Eye (tissue), 1 donor: ENCODE data around the gene TRIO.
"Not testable (repeated sequence)": the region's sequence is repeated elsewhere in the genome, so short reads cannot be mapped to it uniquely, and the experiment has no call there.

Source experiments
- DNase-seq: peaks from one replicate; pipeline ENCODE4 v3.0.0-alpha.2; 2015

Gene TRIO

GRCh38 chr5:14142827-14143545, at the start of gene TRIO:
TRIO (plus strand) TSS chr5:14143342; CDS start chr5:14143726, 384 bp downstream.
- DNase-seq, result peak; percentile 98

DNA sequence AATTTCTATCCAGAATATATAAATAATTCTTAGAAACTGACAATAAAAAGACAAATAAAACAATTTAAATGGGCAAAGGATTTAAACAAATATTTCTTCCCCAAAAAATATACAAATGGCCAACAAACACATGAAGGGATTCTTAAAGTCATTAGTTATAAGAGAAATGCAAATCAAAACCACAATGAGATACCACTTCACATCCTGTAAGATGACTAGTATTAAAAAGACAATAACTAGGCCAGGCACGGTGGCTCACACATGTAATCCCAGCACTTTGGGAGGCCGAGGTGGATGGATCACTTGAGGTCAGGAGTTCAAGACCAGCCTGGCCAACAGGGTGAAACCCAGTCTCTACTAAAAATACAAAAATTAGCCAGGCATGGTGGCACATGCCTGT, 45.8 kb upstream of the TRIO start:
- DNase-seq, result not testable (repeated sequence)

DNA sequence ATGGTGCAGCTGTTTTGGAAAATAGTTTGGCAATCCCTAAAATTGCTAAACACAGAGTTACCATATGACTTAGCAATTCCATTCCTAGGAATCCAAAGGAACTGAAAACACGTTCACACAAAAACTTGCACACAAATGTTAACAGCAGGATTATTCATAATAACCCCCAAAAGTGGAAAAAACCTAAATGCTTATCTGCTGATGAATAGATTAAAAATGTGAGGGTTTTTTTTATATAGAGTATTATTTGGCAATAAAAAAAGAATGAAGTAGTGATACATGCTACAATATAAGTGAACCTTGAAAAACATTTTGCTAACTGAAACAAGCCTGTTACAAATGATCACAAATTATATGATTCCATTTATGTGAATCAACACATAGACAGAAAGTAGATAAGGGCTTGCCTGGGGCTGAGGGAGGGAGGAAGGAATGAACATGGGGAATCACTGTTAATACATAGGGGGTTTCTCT, 45.1 kb upstream of the TRIO start:
- DNase-seq, result no peak

- no peak for DNase-seq
Observed at GRCh38 chr5:14100281-14100680, 42.9 kb upstream of the TRIO start.

DNA sequence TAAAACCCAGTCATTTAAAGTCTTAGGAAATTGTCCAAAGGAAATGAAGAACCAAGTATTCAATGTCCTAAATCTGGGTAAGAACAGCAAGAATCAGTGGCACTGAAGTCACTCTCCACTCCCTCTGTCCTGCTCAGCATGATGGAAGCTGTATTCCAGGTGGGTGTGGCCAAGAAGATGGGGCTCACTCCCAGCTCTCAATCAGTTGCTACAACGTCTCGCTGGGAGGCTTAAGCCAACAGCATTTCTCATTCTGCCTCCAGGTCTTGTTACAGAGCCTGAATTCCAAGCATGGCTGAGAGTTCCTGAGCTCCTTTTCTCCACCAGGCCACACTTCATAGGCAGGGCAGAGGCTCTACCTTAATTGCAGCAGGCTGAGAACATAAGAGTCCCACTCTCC, 41.2 kb upstream of the TRIO start:
- DNase-seq, result no peak

DNA sequence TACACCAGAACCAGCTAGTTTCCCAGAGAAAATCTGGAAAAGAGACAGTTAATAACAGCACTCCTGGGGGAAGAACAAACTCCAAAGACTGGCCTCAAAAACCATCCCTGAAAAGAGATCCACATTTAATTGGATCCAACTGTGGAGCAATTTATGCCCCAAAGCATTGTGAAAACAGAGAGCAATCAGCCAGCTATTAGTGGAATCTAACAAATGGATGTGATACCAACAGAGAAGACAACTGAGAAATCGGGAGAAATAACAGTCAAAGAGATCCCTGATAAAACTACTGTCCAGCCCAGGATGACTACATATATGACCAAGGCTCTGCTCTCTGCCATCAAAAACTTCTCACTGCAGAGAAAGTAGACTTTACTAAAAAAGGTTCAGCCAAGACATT, 40.5 kb upstream of the TRIO start:
- no peak for DNase-seq

- no peak for DNase-seq
Observed at GRCh38 chr5:14105718-14106410, 37.3 kb upstream of the TRIO start.

- DNase-seq, result no peak
Observed at GRCh38 chr5:14107536-14107935, 35.6 kb upstream of the TRIO start.

GRCh38 chr5:14108170-14108996, 34.8 kb upstream of the TRIO start:
- DNase-seq, result peak; percentile 67

DNA sequence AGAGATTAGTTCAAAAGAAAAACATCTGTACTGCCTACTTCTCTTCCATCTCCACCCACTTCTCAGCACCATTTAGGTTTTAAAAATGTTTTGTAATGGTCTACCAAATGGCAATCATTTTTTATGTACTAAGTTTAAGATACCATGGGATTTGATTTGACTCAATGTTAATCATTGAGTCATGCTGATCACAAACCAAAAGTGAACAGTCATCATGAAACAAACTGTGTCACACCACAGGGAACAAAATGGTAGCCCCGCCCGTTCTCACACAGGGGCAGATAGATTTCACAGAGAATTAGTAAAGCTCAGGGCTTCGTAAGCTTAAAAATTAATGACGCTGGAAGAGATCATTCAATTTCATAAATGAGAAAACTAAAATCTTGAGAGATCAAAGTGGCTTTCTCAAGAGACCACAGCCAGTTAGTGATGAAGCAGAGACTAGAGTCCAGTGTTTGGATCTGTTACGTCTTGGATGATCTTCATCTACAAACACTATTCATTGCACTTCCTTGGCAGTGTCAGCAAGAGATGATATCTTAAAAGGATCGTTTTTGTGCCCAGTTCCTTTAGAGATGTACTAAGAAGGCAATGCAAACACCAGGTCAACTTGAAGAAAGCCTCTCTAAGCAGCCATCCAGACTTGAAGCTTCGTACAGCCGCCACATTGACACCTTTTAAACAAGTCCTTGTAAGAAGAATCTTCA, 33.9 kb upstream of the TRIO start:
- DNase-seq, result no peak

DNA sequence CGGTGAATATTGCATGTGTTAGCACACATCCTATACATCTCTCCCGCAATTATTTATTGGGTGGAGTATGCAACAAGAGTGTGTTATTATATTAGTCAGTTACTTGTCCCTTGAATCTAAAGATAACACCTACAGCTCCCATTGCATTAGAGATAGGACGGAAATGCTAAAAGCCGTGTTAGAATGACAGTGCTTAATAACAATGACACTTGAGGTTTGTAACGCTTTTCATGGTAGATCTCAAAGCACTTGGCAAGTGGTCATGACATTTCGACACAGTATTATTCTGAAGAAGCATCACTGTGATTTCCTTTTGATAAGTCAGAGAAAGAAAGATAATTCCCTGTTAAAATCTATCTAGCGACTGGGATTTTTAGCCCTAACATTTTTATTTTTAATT, 33.4 kb upstream of the TRIO start:
- DNase-seq, result no peak

- no peak for DNase-seq
Observed at GRCh38 chr5:14110196-14110595, 32.9 kb upstream of the TRIO start.

- DNase-seq, result no peak
Observed at GRCh38 chr5:14110680-14111079, 32.5 kb upstream of the TRIO start.

- DNase-seq, result no peak
Observed at GRCh38 chr5:14112998-14113652, 30.0 kb upstream of the TRIO start.

GRCh38 chr5:14114615-14115251, 28.4 kb upstream of the TRIO start:
- no peak for DNase-seq

DNA sequence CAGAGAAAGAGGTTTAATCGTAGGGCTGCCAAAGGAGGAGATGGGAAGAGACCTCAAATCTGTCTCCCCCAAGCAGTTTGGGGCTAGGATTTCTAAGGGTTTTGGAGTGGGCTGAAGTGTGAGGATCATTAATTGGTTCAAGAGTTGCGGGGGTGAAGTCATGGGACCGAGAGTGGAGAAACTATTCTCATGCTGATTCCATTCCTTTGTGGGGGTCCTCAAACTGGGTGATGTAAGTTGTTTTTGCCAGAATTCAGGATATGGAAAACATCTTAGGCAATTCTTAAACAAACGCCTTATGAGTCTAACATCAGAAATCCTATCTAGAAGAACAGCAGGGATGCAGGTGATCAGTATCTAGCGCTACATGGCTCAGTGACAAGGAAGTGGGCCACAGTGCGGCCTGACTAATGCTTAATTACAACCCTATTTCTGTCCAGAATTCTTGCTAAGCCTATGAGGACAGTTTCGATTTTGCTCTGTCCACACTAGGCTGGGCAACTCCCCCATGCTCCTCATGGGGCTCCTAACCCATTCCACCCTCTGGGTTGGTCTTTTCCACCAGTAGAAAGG, 27.7 kb upstream of the TRIO start:
- DNase-seq, result no peak

- DNase-seq, result peak; percentile 73
Observed at GRCh38 chr5:14118551-14119320, 24.4 kb upstream of the TRIO start.

- DNase-seq, result no peak
Observed at GRCh38 chr5:14120176-14120575, 23.0 kb upstream of the TRIO start.

DNA sequence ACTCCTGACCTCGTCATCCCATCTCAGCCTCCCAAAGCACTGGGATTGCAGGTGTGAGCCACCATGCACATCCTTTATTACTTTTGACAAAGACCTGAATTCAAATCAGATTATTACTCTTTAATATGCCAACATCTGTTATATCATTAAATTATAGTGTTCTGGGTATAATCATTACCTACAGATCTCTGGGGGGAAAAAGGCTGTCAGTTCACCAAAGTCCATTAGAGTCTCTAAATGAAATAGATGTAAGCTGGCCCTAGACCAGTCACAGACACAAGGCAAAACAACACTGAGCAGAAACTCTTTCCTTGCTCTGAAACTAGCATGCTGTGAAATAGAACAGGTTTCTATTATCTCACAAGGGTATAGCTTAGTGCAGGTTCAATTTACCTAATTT, 21.6 kb upstream of the TRIO start:
- DNase-seq, result no peak

GRCh38 chr5:14122089-14122488, 21.1 kb upstream of the TRIO start:
- no peak for DNase-seq

GRCh38 chr5:14123551-14123950, 19.6 kb upstream of the TRIO start:
- no peak for DNase-seq
